NT2/D1 (cell line): ENCODE data around the gene P4HA2.

Experiments
- SUZ12 ChIP-seq: IDR thresholded peaks from 2 replicates; pipeline ENCODE4 v1.6.1; 2011; ENCODE audit not compliant: insufficient read length, insufficient read depth; ENCODE audit errors: extremely low read depth
- ZNF274 ChIP-seq: IDR thresholded peaks from 2 replicates; pipeline ENCODE4 v1.6.1; 2011; ENCODE audit warnings: mild to moderate bottlenecking, low read depth, low read length

- no peak for TF ChIP-seq ZNF274
- no peak for TF ChIP-seq SUZ12
Measured at GRCh38 chr5:132232465-132232864, 4.8 kb upstream of the P4HA2 start.
